Adipocyte (in vitro differentiated cells): ENCODE measurements around the gene TBC1D20.

ENCODE experiments used
- DNase-seq: peaks from one replicate; pipeline ENCODE4 v3.0.0-alpha.2; 2015; ENCODE audit warnings: low read depth
- H3K27me3 ChIP-seq: replicated peaks from 2 replicates; pipeline ENCODE4 v1.7.0; 2013; ENCODE audit warnings: mild to moderate bottlenecking, low read length, moderate library complexity; ENCODE audit not compliant: control insufficient read depth, insufficient read depth
- H3K36me3 ChIP-seq: 2 replicates; pipeline ENCODE4 v1.7.0; 2013; ENCODE audit warnings: low read length, mild to moderate bottlenecking, moderate library complexity; ENCODE audit not compliant: control insufficient read depth, insufficient read depth, severe bottlenecking
- H3K4me1 ChIP-seq: 2 replicates; pipeline ENCODE4 v1.7.0; 2013; ENCODE audit warnings: mild to moderate bottlenecking, low read length, moderate library complexity; ENCODE audit not compliant: control insufficient read depth, insufficient read depth
- H3K4me3 ChIP-seq: 2 replicates; pipeline ENCODE4 v1.7.0; 2013; ENCODE audit warnings: mild to moderate bottlenecking, low read length, moderate library complexity
- H3K9ac ChIP-seq: 2 replicates; pipeline ENCODE4 v1.7.0; 2013; ENCODE audit warnings: mild to moderate bottlenecking, low read length, moderate library complexity
- H3K9me3 ChIP-seq: 2 replicates; pipeline ENCODE4 v1.7.0; 2013; ENCODE audit warnings: mild to moderate bottlenecking, low read length, moderate library complexity; ENCODE audit not compliant: control insufficient read depth

TBC1D20 gene

DNA sequence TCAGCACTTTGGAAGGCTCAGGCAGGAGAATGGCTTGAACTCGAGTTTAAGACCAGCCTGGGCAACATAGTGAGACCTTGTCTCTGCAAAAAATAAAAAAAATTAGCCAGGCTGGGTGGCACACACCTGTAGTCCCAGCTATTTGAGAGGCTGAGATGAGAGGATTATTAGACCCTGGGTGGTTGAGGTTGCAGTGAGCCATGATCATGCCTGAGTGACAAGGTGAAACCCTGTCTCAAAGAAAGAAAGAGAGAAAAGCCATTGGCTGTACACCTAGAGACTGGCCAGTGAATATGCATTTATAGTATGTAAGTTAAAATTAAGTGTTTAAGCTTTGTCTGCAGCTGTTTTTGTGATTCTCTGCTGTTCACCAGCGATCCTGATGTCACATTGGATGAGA is 48.2 kb downstream of the TBC1D20 start:
- Histone ChIP-seq H3K9ac (no peak overlapping the region), H3K36me3 (peaks cover 32% of the 10 kb centered on the region), H3K9me3 (no peaks in the 10 kb centered on the region), H3K4me1 (peaks cover 14% of the 10 kb centered on the region), H3K27me3 (no peaks in the 10 kb centered on the region), H3K4me3 (no peak overlapping the region)
- DNase-seq: no peak

DNA sequence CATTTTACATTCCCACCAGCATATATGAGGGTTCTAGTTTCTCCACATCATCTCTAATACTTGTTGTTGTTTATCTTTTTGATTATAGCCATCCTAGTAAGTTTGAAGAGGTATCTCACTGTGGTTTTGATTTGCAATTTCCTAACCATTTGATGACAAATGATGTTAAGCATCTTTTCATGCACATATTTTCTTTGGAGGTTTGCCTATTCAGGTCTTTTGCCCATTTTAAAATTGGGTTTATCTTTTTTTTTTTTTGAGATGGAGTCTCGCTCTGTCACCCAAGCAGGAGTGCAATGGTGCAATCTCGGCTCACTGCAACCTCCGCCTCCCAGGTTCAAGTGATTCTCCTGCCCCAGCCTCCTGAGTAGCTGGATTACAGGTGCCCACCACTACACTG is 50.3 kb downstream of the TBC1D20 start:
- Histone ChIP-seq H3K9ac (no peak overlapping the region), H3K9me3 (no peaks in the 10 kb centered on the region), H3K36me3 (peaks cover 20% of the 10 kb centered on the region), H3K4me1 (peaks cover 17% of the 10 kb centered on the region), H3K4me3 (no peak overlapping the region), H3K27me3 (no peaks in the 10 kb centered on the region)
- no peak for DNase-seq

DNA sequence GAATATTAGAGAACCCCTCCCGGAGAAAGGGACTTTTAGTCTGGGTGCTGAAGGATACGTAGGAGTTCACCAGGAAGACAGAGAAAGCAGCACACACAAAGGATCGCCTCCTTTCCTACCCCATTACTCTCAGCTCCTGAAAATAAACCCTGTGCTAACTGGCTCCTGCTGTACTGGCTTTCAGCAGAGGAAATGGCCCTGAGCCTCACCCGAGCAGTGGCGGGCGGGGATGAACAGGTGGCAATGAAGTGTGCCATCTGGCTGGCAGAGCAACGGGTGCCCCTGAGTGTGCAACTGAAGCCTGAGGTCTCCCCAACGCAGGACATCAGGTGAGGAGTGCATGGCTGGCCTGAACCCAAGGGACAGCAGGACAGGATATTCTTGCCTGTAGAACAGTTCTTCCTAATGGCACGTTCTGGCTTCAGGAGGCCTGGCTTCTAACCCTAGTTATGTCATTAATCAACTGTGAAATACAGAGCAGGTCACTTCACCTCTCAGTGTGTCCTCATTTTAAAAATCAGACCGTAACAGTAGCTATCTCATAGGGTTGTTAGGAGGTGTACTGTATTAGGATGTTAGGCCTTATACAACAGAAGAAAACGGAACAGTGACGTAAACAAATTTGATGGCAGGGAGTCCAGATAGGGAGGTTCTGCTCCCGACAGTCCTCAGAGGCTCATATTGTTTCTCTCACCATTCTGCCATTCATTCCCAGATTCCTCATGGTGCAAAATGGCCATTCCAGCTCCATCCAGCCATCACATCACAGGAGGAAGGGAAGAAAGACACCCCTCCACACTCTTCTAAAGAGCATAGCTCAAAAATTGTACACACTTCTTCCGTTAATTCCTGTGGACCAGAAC is 52.4 kb downstream of the TBC1D20 start:
- Histone ChIP-seq H3K36me3 (peaks cover 18% of the 10 kb centered on the region), H3K9me3 (no peaks in the 10 kb centered on the region), H3K4me1 (peaks cover 16% of the 10 kb centered on the region), H3K27me3 (no peaks in the 10 kb centered on the region), H3K9ac (no peak overlapping the region), H3K4me3 (peak overlapping the region; percentile 96)
- no peak for DNase-seq

DNA sequence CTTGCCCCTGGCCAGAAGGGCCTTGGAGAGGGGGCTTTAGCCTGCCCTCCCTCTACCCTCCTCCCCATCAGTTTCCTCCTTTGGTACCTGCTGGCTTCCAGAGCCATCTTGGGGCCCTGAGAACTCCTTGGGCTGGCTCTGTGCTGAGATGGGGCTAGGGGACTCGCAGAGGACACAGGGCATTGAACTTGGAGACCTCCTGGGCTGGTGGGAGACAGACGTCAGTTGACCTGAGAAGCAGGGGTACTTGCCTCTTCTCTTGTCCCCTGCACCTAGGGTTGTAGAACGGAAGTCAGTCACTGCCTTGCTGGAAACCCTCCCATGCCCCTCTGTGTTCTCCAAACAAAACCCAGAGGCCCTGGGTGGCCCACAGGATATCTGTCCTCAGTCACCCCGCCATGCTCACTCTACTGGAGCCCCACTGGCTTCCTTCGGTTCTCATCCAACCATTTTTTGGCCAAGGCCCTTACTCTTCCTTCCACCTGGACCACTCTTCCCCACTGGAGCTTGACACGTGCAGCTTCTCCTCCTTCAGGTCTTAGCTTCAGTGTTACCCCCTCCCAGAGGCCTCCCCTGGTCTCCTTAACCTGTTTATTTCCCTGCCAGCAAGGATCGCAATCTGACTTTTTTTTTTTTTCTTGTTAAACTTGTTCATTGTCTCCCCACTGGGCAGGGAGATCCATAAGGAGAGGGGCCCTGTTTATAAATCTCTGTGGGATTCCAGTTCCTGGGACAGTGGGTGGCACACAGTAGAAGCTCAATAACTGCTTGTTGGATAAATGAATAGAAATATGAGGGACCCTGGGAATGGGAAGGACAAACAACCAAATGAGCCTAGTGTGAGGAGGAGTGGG is 53.3 kb downstream of the TBC1D20 start:
- Histone ChIP-seq H3K27me3 (no peaks in the 10 kb centered on the region), H3K4me3 (peak overlapping the region; percentile 96), H3K9me3 (no peaks in the 10 kb centered on the region), H3K9ac (peak overlapping the region; percentile 100), H3K4me1 (peaks cover 16% of the 10 kb centered on the region), H3K36me3 (peaks cover 18% of the 10 kb centered on the region)
- DNase-seq: peak; percentile 22

DNA sequence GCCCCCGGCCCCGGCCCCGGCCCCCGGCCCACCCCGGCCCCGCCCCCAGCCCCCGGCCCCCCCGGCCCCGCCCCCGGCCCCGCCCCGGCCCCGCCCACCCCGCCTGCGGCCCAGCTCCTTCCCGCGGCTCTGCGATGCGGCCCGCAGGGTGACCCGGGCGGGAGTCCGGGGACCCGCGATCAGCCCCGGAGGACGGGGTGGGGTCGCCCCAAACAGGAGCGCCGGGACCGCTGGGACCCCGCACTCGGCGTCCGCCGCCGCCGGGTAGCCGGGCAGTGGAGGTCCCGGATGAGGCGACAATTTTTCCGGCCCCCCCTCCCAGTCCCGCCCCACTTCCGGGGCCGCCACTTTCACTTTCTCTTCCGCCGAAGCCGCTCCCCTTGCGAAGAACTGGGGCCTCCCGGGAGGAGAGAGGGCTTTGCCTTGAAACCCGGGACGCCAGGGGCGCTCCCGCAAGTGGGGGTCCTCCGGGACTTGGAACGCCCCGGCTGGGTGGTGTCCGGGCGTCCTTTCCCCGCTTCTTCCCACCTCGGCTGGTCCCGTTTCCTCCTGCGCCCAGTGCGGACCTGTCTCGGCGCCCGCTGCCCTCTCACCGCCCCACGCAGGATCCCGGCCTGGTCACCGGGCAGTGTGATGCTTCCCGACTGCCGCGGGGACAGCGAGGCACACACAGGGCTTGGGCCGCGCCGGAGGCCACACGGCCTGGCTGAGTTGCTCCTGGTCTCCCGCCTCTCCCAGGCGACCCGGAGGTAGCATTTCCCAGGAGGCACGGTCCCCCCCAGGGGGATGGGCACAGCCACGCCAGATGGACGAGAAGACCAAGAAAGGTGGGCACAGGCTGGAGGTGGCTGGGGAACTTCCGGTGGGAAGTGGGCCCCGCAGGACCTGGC is 54.1 kb downstream of the TBC1D20 start, which contains the start of gene RBCK1:
Gene RBCK1, plus strand, starts transcription at position 347 of the 890 bp plus-strand sequence. Its CDS starts 459 bp downstream, at position 806.
- Histone ChIP-seq H3K36me3 (peaks cover 18% of the 10 kb centered on the region), H3K4me1 (peaks cover 16% of the 10 kb centered on the region), H3K4me3 (peak within 1 kb of the TSS; percentile 96), H3K9me3 (no peaks in the 10 kb centered on the region), H3K9ac (peak within 1 kb of the TSS; percentile 100), H3K27me3 (no peaks in the 10 kb centered on the region)
- peak; percentile 94 for DNase-seq

DNA sequence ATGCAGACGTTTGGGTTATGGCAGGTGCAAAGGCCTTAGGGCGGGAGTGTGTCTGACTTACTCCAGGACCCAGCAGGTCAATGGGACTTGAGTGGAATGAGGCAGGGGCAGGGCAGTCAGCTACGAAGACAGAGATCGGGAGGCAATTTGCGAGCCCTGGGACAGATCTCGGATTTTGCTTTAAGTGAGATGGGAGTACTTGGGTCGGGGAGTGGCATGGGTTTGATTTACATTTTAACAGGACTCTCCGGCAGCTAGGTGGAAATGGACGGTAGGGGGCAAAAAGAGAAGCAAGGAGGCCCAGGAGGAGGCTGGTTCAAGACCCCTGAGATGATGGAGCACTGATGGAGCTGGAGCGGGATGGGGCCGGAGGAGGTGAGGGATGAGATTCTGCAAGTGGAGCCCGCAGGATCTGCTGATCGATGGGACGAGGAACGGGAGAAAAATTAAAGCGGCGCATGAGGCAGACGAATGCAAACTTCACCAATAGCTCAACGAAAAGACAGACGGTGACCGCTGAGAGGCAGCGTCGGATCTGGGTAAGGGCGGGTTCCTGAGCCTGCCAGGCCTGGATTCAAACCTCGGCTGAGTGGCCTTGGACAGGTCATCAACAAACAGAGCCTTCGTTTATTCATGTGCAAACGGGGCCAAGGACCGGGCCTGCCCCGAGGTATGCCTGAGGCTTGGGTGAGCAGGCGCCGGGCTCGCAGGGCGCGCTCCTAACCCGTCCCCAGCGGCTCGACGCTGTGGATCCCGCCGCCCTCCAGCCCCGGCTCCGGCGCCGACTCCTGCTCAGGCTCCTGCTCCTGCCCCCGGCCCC is 55.0 kb downstream of the TBC1D20 start:
- Histone ChIP-seq H3K4me3 (peak overlapping the region; percentile 74), H3K36me3 (peaks cover 17% of the 10 kb centered on the region), H3K9me3 (no peaks in the 10 kb centered on the region), H3K27me3 (no peaks in the 10 kb centered on the region), H3K9ac (peak overlapping the region; percentile 86), H3K4me1 (peaks cover 16% of the 10 kb centered on the region)
- peak; percentile 87 for DNase-seq

DNA sequence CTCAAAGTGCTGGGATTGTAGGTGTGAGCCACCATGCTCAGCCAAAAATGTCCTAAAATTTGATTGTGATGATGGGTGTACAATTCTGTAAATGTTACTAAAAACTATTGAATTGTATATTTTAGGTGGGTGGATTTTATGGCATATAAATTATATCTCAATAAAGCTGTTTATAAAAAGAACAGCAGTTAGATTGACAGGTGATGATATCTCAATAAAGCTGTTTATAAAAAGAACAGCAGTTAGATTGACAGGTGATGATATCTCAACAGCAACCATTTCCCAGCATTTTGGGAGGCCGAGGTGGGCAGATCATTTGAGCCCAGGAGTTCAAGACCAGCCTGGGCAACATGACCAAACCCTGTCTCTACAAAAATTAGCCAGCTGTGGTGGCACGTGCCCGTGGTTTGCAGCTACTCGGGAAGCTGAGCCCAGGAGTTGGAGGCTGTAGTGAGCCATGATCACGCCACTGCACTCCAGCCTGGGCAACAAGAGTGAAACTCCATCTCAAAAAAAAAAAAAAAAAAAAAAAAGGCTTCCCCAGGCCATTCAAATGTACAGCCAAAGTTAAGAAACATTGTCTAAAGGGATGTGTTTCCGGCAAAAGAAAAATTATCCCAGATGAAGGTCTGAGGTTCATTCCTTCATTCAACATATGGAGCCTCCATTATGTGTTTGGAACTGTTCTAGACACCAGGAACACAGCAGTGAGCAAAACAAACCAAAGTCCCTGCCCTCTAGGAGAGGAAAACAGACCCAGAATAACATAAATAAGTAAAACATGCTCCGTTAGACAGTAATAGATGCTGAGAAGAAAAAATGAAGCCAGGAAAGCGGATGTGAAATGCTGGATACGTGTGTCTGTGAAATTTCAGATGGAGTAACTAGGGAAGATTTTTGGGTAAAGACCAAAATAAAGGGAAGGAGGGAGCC is 55.9 kb downstream of the TBC1D20 start:
- Histone ChIP-seq H3K27me3 (no peaks in the 10 kb centered on the region), H3K36me3 (peaks cover 8% of the 10 kb centered on the region), H3K4me1 (peaks cover 16% of the 10 kb centered on the region), H3K9me3 (no peaks in the 10 kb centered on the region), H3K9ac (peak overlapping the region; percentile 86), H3K4me3 (peak overlapping the region; percentile 74)
- no peak for DNase-seq

DNA sequence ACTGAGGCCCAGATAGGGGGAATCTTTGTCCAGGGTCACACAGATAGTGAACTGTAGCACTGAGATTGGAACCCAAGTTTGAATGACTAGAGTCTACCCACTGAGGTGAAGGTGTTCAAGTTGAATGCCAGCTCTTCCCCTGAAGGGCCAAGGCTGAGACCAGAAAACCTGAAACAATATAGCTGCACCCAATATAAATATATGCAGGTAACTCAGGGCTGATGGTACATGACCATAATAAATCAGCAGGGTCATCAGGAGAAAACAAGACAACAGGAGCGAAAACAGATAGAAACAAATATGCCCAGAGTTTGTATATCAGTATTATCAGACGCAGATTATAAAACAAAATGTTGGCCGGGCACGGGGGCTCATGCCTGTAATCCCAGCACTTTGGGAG is 58.2 kb downstream of the TBC1D20 start:
- Histone ChIP-seq H3K4me3 (no peak overlapping the region), H3K9ac (no peak overlapping the region), H3K4me1 (peaks cover 6% of the 10 kb centered on the region), H3K9me3 (no peaks in the 10 kb centered on the region), H3K36me3 (no peaks in the 10 kb centered on the region), H3K27me3 (no peaks in the 10 kb centered on the region)
- no peak for DNase-seq

DNA sequence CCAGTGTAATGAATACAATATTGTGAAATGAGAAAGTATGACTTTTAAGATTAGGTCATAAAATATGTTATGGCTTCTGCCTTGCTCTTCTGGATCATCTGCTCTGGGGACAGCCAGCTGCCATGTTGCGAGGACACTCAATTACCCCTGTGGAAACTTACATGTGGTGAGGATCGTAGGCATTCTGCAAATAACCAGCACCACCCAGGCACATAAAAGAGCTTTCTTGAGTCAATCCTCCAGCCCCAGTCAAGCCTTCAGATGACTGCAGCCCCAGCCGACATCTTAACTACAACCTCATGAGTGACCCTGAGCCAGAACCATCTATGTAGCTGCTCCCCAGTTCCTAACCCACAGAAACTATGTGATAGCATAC is 58.8 kb downstream of the TBC1D20 start:
- Histone ChIP-seq H3K27me3 (no peaks in the 10 kb centered on the region), H3K4me3 (no peak overlapping the region), H3K36me3 (no peaks in the 10 kb centered on the region), H3K4me1 (peaks cover 6% of the 10 kb centered on the region), H3K9ac (no peak overlapping the region), H3K9me3 (no peaks in the 10 kb centered on the region)
- DNase-seq: no peak
